Right lobe of liver (tissue), 4 donors: ENCODE measurements around the gene AGPAT1.

Experiments used
- POLR2A ChIP-seq: fragments of 450-650 bp; IDR thresholded peaks from one replicate; pipeline ENCODE4 v1.6.1; 2017; ENCODE audit warnings: antibody characterized with exemption, mild to moderate bottlenecking
- TF ChIP-seq, protein P1 (sequence below), 4 donors: fragments of 200-600 bp in 3 of 4; fragments of 450-650 bp in 1 of 4; IDR thresholded peaks; one replicate each; pipeline versions ENCODE4 v1.5.1 to v1.8.0; 2016 to 2022; ENCODE audit warnings: antibody characterized with exemption in 4 of 4, mild to moderate bottlenecking in 2 of 4
- donor health status: DM: no; HTN: no; CAD: no.
- donor health status: DM: no; HTN: no; CAD: no.
- donor health status: DM: no; HTN: yes; CAD: no.

DNA sequence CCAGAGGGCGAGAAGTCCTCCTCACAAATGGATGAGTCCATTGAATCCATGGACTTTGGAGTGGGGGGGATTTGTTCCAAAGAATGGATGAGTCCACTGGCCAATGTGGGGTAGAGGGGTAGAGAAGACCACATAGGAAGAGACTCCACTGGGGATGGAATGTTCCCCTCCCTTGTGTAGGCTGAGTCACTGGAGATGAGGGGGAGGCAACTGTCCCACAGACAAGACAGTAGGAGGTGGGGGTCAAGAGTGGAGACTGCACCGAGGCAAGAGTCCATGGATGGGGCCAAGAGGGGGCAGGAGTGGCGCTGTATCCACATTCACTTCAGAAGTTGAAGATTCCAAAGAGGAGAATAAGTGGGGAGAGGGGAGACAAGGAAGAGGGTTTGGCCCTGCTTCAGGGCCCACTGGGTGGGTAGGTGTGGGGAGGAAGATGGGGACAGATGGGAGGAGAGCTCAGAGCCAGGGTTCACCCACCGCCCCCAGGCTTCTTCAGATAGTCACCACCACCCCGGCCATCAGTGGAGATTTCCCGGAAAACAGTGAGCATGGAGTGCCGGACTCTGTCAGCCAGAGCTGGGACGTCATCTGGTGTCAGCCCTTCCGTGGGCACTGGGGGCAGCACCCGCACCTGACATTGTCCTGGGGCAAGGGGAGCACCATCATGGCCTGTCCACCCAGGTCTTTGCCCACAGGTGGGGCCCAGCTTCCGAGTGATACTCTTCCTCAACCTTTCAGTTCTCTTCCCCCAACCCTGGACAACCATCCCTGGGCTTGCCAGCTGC, 6.9 kb downstream of the AGPAT1 start:
- TF ChIP-seq, protein P1, sequence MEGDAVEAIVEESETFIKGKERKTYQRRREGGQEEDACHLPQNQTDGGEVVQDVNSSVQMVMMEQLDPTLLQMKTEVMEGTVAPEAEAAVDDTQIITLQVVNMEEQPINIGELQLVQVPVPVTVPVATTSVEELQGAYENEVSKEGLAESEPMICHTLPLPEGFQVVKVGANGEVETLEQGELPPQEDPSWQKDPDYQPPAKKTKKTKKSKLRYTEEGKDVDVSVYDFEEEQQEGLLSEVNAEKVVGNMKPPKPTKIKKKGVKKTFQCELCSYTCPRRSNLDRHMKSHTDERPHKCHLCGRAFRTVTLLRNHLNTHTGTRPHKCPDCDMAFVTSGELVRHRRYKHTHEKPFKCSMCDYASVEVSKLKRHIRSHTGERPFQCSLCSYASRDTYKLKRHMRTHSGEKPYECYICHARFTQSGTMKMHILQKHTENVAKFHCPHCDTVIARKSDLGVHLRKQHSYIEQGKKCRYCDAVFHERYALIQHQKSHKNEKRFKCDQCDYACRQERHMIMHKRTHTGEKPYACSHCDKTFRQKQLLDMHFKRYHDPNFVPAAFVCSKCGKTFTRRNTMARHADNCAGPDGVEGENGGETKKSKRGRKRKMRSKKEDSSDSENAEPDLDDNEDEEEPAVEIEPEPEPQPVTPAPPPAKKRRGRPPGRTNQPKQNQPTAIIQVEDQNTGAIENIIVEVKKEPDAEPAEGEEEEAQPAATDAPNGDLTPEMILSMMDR (IDR thresholded peaks at IDR 0.05): no peak
- no peak for TF ChIP-seq POLR2A
